ENCODE data around the gene LRP1B.

Gene LRP1B

GRCh38 chr2:141565597-141565996 is 565.2 kb downstream of the LRP1B start:
- H3K27ac ChIP-seq: peak overlapping the region; percentile 45
- TF ChIP-seq CTCF (IDR thresholded peaks at IDR 0.05) (no peak), ZFX (IDR thresholded peaks at IDR 0.05; ENCODE audit: borderline replicate concordance) (no peak)

- TF ChIP-seq CTCF (IDR thresholded peaks at IDR 0.05) (no peak), ZFX (IDR thresholded peaks at IDR 0.05; ENCODE audit: borderline replicate concordance) (no peak)
- no peak overlapping the region for H3K27ac ChIP-seq
These were observed 570.1 kb downstream of the LRP1B start for GRCh38 chr2:141560723-141561122.

GRCh38 chr2:141557329-141558095 is 573.3 kb downstream of the LRP1B start:
- H3K27ac ChIP-seq: no peak overlapping the region
- TF ChIP-seq CTCF (IDR thresholded peaks at IDR 0.05) (no peak), ZFX (IDR thresholded peaks at IDR 0.05; ENCODE audit: borderline replicate concordance) (no peak)

- no peak overlapping the region for H3K27ac ChIP-seq
- no peak for TF ChIP-seq CTCF (IDR thresholded peaks at IDR 0.05)
- no peak for TF ChIP-seq ZFX (IDR thresholded peaks at IDR 0.05; ENCODE audit: borderline replicate concordance)
These were observed 574.8 kb downstream of the LRP1B start for GRCh38 chr2:141555876-141556470.

GRCh38 chr2:141554810-141555209 is 576.0 kb downstream of the LRP1B start:
- peak; percentile 67 for TF ChIP-seq CTCF (IDR thresholded peaks at IDR 0.05)
- TF ChIP-seq ZFX (IDR thresholded peaks at IDR 0.05; ENCODE audit: borderline replicate concordance): no peak
- no peak overlapping the region for H3K27ac ChIP-seq

- no peak for TF ChIP-seq CTCF (IDR thresholded peaks at IDR 0.05)
- H3K27ac ChIP-seq: no peak overlapping the region
These were observed 596.0 kb downstream of the LRP1B start for GRCh38 chr2:141534666-141535362.

- TF ChIP-seq CTCF (IDR thresholded peaks at IDR 0.05) (no peak), ZFX (IDR thresholded peaks at IDR 0.05; ENCODE audit: borderline replicate concordance) (no peak)
- no peak overlapping the region for H3K27ac ChIP-seq
These were observed 601.2 kb downstream of the LRP1B start for GRCh38 chr2:141529659-141530058.
